OCI-LY3 (cell line): ENCODE data around the gene CRTC1.

Experiments used
- EZH2phosphoT487 ChIP-seq: fragments of 200-600 bp; shearing (Covaris generic); IDR thresholded peaks from 2 replicates; pipeline ENCODE4 v1.6.1; 2018; ENCODE audit warnings: antibody characterized with exemption, mixed run types, low read depth
- TF ChIP-seq, protein P1 (sequence below): fragments of 200-600, 300-600 bp; sonication (generic); IDR thresholded peaks from 2 replicates; pipeline ENCODE4 v1.5.1; 2014; ENCODE audit warnings: antibody characterized with exemption, low read length, low read depth

GRCh38 chr19:18776736-18777135 is 93.3 kb downstream of the CRTC1 start:
- TF ChIP-seq, protein P1, sequence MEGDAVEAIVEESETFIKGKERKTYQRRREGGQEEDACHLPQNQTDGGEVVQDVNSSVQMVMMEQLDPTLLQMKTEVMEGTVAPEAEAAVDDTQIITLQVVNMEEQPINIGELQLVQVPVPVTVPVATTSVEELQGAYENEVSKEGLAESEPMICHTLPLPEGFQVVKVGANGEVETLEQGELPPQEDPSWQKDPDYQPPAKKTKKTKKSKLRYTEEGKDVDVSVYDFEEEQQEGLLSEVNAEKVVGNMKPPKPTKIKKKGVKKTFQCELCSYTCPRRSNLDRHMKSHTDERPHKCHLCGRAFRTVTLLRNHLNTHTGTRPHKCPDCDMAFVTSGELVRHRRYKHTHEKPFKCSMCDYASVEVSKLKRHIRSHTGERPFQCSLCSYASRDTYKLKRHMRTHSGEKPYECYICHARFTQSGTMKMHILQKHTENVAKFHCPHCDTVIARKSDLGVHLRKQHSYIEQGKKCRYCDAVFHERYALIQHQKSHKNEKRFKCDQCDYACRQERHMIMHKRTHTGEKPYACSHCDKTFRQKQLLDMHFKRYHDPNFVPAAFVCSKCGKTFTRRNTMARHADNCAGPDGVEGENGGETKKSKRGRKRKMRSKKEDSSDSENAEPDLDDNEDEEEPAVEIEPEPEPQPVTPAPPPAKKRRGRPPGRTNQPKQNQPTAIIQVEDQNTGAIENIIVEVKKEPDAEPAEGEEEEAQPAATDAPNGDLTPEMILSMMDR = no peak
- TF ChIP-seq EZH2phosphoT487 = no peak
